Left renal cortex interstitium (tissue), 4 donors: Measurements from ENCODE around the gene S1PR3. TPM values are rescaled to one million over a fixed set of nuclear protein-coding genes. Genes with fewer than 3 reads are reported as not detected.
A peak's percentile ranks its signal among the peaks of the same experiment; 100 is the strongest.

ENCODE experiments used
- DNase-seq, 4 donors: peaks; one replicate each; pipeline ENCODE4 v3.0.0-alpha.2; 2013; ENCODE audit warnings: low read depth in 4 of 4, low spot score in 2 of 4, missing footprints in 1 of 4
- polyA plus RNA-seq, 4 donors: library from polyadenylated mRNA; unstranded; fragments of 120-200 nt; gene quantifications; one replicate each; pipeline ENCODE4 v1.2.1, GENCODE V29; 2013; ENCODE audit not compliant: insufficient read length in 4 of 4

Gene S1PR3
- polyA plus RNA-seq, 4 donors, result 48.0 to 70.5 (median 60.9) TPM

GRCh38 chr9:88988796-88989641, 2.2 kb upstream of the S1PR3 start:
- DNase-seq, result no peak

- no peak for DNase-seq
Observed at GRCh38 chr9:88990041-88990728, 1.1 kb upstream of the S1PR3 start.

GRCh38 chr9:88990729-88991065, 571 bp upstream of the S1PR3 start:
- no peak for DNase-seq

- no peak for DNase-seq
Observed at GRCh38 chr9:88992556-88992955, 1.3 kb downstream of the S1PR3 start.

- DNase-seq, result no peak
Observed at GRCh38 chr9:88993327-88993726, 2.1 kb downstream of the S1PR3 start.

GRCh38 chr9:88993871-88994460, 2.7 kb downstream of the S1PR3 start:
- no peak for DNase-seq

GRCh38 chr9:88994469-88995199, 3.4 kb downstream of the S1PR3 start:
- no peak for DNase-seq

- no peak for DNase-seq
Observed at GRCh38 chr9:88995200-88995577, 3.9 kb downstream of the S1PR3 start.

GRCh38 chr9:88995627-88996026, 4.4 kb downstream of the S1PR3 start:
- no peak for DNase-seq

GRCh38 chr9:88996046-88996920, 5.0 kb downstream of the S1PR3 start:
- DNase-seq, result no peak

- DNase-seq, result no peak
Observed at GRCh38 chr9:88996921-88997235, 5.6 kb downstream of the S1PR3 start.

GRCh38 chr9:88997646-88998045, 6.4 kb downstream of the S1PR3 start:
- DNase-seq, result no peak

GRCh38 chr9:88998503-88998902, 7.2 kb downstream of the S1PR3 start:
- DNase-seq, result no peak

- no peak for DNase-seq
Observed at GRCh38 chr9:88998911-88999310, 7.6 kb downstream of the S1PR3 start.

GRCh38 chr9:89000371-89000781, 9.1 kb downstream of the S1PR3 start:
- DNase-seq, result no peak

- peak in 2 of 4 donors; percentile 79 to 88 for DNase-seq
Observed at GRCh38 chr9:89000973-89001916, 10.0 kb downstream of the S1PR3 start.

- no peak for DNase-seq
Observed at GRCh38 chr9:89001917-89002540, 10.8 kb downstream of the S1PR3 start.

- DNase-seq, result no peak
Observed at GRCh38 chr9:89002987-89003386, 11.7 kb downstream of the S1PR3 start.

GRCh38 chr9:89005323-89005722, 14.1 kb downstream of the S1PR3 start:
- no peak for DNase-seq
